ENCODE data around the gene TMEM186. TPM values are rescaled to one million over a fixed set of nuclear protein-coding genes. Genes with fewer than 3 reads are reported as not detected.

The TMEM186 gene
- total and polyA plus RNA-seq, 2 of the 8 experiments (the other 6 are each of a cell fraction or from before 2014, with no cell fraction given): 13.1 TPM

DNA sequence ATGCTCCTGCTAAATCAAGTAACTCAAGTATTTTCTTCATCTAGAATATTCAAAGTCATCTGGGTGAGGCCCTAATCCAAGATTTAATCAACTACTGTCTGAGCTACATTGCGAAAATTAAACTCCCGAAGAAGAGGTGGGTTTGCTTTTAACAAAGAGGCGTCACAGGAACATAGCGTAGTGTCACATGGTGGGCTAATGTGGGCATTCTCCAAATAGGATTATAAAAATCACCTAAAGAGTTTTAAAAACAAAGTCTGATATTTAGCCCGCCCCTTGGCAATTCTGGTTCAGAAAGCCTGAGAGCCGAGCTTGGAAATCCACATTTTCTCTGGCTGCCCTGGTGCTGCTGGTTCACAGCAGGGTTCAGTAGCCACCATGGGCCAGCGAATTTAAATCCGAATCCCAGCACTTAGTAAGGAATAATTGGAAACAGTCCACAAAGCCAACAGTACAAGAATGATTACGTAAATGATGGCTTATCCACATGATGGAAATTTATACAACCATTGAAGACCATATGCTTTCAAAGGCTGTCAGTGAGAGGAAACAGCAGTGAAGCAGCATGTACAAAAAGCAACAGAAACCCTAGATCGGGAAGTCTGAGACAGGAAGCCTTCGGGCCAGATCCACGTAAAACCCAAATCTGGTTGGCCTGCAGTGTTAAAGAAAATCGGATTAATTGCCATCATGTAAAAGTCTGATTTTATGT lies 9.0 kb upstream of the TMEM186 start:
- H3K79me1 ChIP-seq (ENCODE audit: low read depth, low read length): no peaks in the 10 kb centered on the region; the same call in none of the 2 replicates
- no peak overlapping the region for H4K5ac ChIP-seq (ENCODE audit: insufficient read length, low read depth, low read length)
- no peak overlapping the region for H3K4me2 ChIP-seq (ENCODE audit: insufficient read depth in 1 of 2, low read depth in 2 of 2, low read length in 2 of 2)
- peaks cover 2 to 5% of the 10 kb centered on the region in 2 experiments for H4K20me1 ChIP-seq (replicated peaks in 1 of 2; ENCODE audit: control insufficient read depth in 1 of 2, insufficient read depth in 2 of 2, low read length in 2 of 2)
- no peaks in the 10 kb centered on the region for H3K9me3 ChIP-seq (ENCODE audit: insufficient read depth in 2 of 2, low read depth in 1 of 2, low read length in 1 of 2)
- FAIRE-seq (no peak), DNase-seq (ENCODE audit: low read depth in 1 of 2, low spot score in 2 of 2) (no peak)
- ChIA-PET POLR2A (ENCODE audit: partially characterized antibody) (interaction anchor here (1.2 to 3.7 kb wide), 4 partner anchors 10 to 53 kb away, joined by 3 to 16 read pairs (median 4); no protein-coding TSS in a partner anchor), CTCF (ENCODE audit: partially characterized antibody) (interaction anchor here (0.8 to 1.7 kb wide), 5 partner anchors 15 to 234 kb away, joined by 3 to 5 read pairs (median 4); no protein-coding TSS in a partner anchor)
- H3K27ac ChIP-seq (ENCODE audit: low read depth, low read length): no peak overlapping the region
- 90% methylated on average over 13 of the region's 13 CpGs; no CpG with 5 or more reads in 1 of the 2 experiments for WGBS, 2 experiments (ENCODE audit: extremely low coverage in 1 of 2, insufficient coverage in 1 of 2, insufficient read length in 1 of 2, insufficient replicate concordance in 2 of 2, low coverage in 1 of 2, low lambda C conversion rate in 2 of 2, missing lambda C conversion rate in 1 of 2)
- H3K4me1 ChIP-seq (replicated peaks in 1 of 4; ENCODE audit: control insufficient read depth in 3 of 4, insufficient read depth in 4 of 4, low read length in 3 of 4): no peaks in the 10 kb centered on the region
- H3K4ac ChIP-seq (replicated peaks; ENCODE audit: insufficient read length, low read depth, low read length): no peak overlapping the region
- H3K23me2 ChIP-seq (ENCODE audit: low read depth, low read length): no peaks in the 10 kb centered on the region
- no peak overlapping the region for H4K8ac ChIP-seq (ENCODE audit: extremely low read depth, insufficient read depth, low read length)
- peaks cover 34 to 85% (median 66%) of the 10 kb centered on the region in 4 experiments for H3K36me3 ChIP-seq (ENCODE audit: control insufficient read depth in 2 of 4, insufficient read depth in 4 of 4, low read length in 3 of 4)
- no peak overlapping the region for H2BK5ac ChIP-seq (ENCODE audit: low read depth, low read length)
- no peak overlapping the region for H4K91ac ChIP-seq (replicated peaks; ENCODE audit: insufficient read length, low read length)
- H2AFZ ChIP-seq (ENCODE audit: low read length): no peak overlapping the region
- H3K4me3 ChIP-seq (ENCODE audit: extremely low read depth in 1 of 4, insufficient read depth in 2 of 4, low read depth in 3 of 4, low read length in 4 of 4): no peak overlapping the region
- H3K56ac ChIP-seq (replicated peaks; ENCODE audit: insufficient read length, low read depth, low read length): no peak overlapping the region
- H2BK120ac ChIP-seq (replicated peaks; ENCODE audit: low read depth, low read length): no peak overlapping the region
- H2AK5ac ChIP-seq (ENCODE audit: low read depth, low read length): no peak overlapping the region
- H3K18ac ChIP-seq (ENCODE audit: extremely low read depth, low read length): no peak overlapping the region
- no peak overlapping the region for H2BK12ac ChIP-seq (ENCODE audit: low read depth, low read length)
- no peak overlapping the region for H3K23ac ChIP-seq (ENCODE audit: insufficient read length)
- no peak overlapping the region for H3K9ac ChIP-seq (replicated peaks in 1 of 4; ENCODE audit: extremely low read depth in 1 of 4, low read depth in 3 of 4, low read length in 3 of 4)
- no peak overlapping the region for H3K14ac ChIP-seq (ENCODE audit: insufficient read length)
- H2BK20ac ChIP-seq (ENCODE audit: low read length): no peak overlapping the region
- H3K79me2 ChIP-seq (ENCODE audit: control insufficient read depth in 1 of 2, insufficient read depth in 2 of 2, low read length in 2 of 2): peaks cover 0 to 16% of the 10 kb centered on the region in 2 experiments; a peak in 2 of 4 replicates
- no peak overlapping the region for H2BK15ac ChIP-seq (ENCODE audit: low read length)
- no peaks in the 10 kb centered on the region for H3K27me3 ChIP-seq (replicated peaks in 1 of 4; ENCODE audit: control insufficient read depth in 3 of 4, extremely low read depth in 1 of 4, insufficient read depth in 3 of 4, low read length in 3 of 4)
- TF ChIP-seq SAP30 (IDR thresholded peaks at IDR 0.05; ENCODE audit: insufficient read depth, insufficient replicate concordance, low read length): no peak
- TF ChIP-seq JUN (IDR thresholded peaks at IDR 0.05; ENCODE audit: low read depth, low read length): no peak
- TF ChIP-seq YY1 (IDR thresholded peaks at IDR 0.05; ENCODE audit: low read depth, low read length): no peak
- no peak for TF ChIP-seq CBX8 (IDR thresholded peaks at IDR 0.05; ENCODE audit: borderline replicate concordance, low read depth, low read length)
- no peak for TF ChIP-seq MAFK (IDR thresholded peaks at IDR 0.05; ENCODE audit: low read depth, low read length)
- TF ChIP-seq HDAC6 (IDR thresholded peaks at IDR 0.05; ENCODE audit: low read depth, low read length): no peak
- TF ChIP-seq EP300 (IDR thresholded peaks at IDR 0.05; ENCODE audit: borderline replicate concordance in 1 of 2, low read depth in 2 of 2, low read length in 2 of 2): no peak
- no peak for TF ChIP-seq ZNF274 (IDR thresholded peaks at IDR 0.05; ENCODE audit: borderline replicate concordance, extremely low read depth, low read length)
- TF ChIP-seq CREB1 (IDR thresholded peaks at IDR 0.05): no peak
- TF ChIP-seq CHD2 (IDR thresholded peaks at IDR 0.05; ENCODE audit: low read length): no peak

Measured in H1 (cell line).